HG03521 (cell line): ENCODE data around the gene PHIP.
"Not testable (repeated sequence)": the region's sequence is repeated elsewhere in the genome, so short reads cannot be mapped to it uniquely, and the experiment has no call there.

Experiments used
- ATAC-seq: cut with Tn5 transposase; IDR thresholded peaks from one replicate; pipeline ENCODE4 v1.9.1; 2021; ENCODE audit warnings: mild to moderate bottlenecking, moderate library complexity; ENCODE audit not compliant: unreplicated experiment

PHIP gene

DNA sequence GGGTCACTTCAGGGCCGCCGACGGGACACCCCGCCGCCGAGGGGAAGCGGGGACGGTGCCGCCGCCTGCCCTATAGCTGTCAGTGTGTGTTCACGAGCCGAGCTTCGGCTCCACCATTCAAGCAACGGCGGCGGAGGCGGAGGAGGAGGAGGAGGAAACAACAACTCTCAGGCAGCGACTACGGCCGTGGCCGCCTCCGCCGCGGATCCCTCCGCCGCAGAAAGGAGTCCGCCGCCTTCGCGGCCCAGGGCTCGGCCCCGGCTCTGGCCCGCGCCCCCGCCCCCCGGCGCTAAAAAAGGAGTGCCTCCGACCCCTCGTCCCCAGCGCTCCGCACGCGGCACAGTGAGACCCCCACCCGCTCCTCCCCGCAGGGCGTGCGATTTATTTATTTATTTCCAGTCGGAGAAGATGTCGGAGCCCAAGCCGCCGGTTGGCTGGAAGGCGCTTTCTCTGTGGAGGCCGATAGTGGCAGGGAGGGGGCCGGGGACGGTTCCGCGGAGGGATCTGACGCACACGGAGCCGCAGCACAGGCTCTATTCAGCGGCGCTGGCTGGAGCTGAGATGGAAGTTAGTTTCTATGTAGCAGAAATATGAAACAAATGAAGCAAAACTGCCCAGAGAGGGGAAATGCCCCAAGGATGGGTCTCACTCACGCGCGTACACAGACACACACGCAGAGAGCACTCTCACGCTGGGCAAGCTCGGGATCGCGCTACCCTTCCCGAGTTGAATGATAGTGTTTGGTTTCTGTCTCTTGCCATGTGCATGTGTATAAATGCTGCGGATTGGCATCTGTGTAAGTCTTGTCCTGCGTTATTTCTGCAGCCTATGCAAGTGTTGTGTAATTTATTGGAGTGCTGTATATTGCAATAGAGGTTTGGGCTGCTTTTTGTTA, at the start of gene PHIP:
PHIP (minus strand) TSS at position 180 of the 895 bp plus-strand sequence. CDS start 186 bp downstream, outside the sequence.
- peak; percentile 59 for ATAC-seq

- no peak for ATAC-seq
These were observed 49.6 kb upstream of the PHIP start for GRCh38 chr6:79127660-79128059.

- no peak for ATAC-seq
These were observed 41.2 kb upstream of the PHIP start for GRCh38 chr6:79119217-79119616.

- no peak for ATAC-seq
These were observed 39.7 kb upstream of the PHIP start for GRCh38 chr6:79117752-79118151.

GRCh38 chr6:79115553-79116182, 37.6 kb upstream of the PHIP start:
- no peak for ATAC-seq

GRCh38 chr6:79111549-79111948, 33.5 kb upstream of the PHIP start:
- no peak for ATAC-seq

DNA sequence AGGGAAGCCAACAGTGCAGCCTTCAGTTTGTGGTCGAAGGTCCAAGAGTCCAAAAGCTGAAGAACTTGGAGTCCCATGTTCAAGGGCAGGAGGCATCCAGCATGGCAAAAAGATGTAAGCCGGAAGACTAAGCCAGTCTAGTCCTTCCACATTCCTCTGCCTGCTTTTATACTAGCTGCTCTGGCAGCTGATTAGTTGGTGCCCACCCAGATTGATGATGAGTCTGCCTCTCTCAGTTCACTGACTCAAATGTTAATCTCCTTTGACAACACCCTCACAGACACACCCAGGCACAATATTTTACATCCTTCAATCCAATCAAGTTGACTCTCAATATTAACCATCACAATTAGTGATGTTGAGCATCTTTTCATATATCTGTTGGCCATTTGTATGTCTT, 23.1 kb upstream of the PHIP start:
- no peak for ATAC-seq

DNA sequence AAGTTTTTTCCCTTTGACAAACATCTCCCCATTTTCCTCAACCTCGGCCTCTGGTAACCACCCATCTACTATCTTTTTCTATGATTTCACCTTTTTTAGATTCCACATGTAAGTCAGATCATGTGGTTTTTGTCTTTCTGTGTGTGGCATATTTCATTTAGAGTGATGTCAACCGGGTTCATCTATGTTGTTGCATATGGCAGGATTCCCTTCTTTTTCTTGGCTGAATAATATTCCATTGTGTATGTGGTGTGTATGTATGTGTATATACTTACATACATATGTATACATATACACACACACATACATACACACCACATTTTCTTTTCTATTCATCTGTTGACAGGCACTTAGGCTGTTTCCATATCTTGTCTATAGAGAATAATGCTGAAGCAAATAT, 22.2 kb upstream of the PHIP start:
- no peak for ATAC-seq

GRCh38 chr6:79094938-79095337, 16.9 kb upstream of the PHIP start:
- ATAC-seq: no peak

DNA sequence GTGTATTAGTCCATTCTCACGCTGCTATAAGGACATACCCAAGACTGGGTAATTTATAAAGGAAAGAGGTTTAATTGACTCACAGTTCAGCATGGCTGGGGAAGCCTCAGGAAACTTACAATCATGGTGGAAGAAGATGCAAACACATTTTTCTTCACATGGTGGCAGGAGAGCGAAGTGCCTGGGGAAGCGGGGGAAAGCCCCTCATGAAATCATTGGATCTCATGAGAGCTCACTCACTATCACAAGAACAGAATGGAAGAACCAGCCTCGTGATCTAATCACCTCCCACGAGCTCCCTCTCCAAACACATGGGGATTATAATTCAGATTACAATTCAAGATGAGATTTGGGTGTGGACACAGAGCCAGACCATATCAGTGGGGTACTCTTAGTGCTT, 13.7 kb upstream of the PHIP start:
- ATAC-seq: not testable (repeated sequence)

- ATAC-seq: no peak
These were observed 11.7 kb upstream of the PHIP start for GRCh38 chr6:79089552-79090404.

DNA sequence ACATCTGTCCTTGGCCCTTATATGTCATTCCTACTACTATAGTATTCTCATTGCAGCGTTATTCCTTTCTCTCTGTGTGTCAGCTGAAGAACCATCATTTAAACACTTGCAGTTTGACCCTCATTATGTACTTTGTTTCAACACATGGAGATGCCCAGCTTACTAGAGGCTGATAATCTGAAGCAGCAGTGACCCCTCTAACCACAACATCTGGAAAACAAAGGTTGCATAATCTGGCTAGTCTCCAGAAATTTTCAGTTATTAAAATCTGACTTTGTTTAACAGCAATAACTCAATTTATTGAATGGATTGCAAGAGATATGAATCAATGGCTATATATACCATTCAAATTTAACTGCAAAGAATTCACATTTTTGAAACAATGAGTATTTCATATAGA, 6.6 kb upstream of the PHIP start:
- ATAC-seq: no peak

- no peak for ATAC-seq
These were observed 4.2 kb upstream of the PHIP start for GRCh38 chr6:79082304-79082703.

DNA sequence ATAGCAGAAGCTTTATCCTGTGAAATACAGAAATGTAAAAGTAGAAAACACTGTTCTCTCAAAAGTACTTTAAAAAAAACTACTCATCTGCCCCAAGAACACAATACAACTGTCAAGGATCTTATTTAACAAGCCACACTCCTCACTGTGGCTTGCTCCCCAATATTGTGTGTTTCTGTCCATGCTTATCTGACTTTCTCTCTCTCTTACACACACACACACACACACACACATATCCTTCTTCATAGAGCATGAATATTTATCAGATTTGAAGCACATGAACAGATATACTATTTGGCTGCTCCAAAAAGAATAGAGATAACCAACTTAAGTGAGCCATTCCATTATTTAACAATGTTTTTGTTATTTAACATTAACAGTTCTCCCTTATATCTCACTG, 3.6 kb upstream of the PHIP start:
- no peak for ATAC-seq

GRCh38 chr6:79079561-79080041, 1.5 kb upstream of the PHIP start:
- no peak for ATAC-seq

DNA sequence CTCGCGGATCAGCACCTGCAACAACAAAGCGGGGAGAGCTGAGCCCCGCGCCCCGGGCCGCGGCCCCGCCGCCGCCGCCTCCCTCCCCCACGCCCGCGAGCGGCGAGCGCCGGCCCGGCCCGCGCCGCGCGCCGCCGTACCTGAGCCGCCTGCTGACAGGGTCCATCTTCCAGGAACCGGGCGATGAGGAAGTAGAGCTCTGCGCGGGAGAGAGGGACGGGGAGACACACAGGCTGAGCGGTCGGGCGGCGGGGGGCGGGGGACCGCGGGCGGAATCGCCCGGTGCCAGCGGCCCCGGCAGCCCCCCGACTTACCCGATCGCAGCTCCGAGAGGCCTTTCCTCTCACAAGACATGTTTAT, 359 bp downstream of the PHIP start:
- ATAC-seq: peak; percentile 23

DNA sequence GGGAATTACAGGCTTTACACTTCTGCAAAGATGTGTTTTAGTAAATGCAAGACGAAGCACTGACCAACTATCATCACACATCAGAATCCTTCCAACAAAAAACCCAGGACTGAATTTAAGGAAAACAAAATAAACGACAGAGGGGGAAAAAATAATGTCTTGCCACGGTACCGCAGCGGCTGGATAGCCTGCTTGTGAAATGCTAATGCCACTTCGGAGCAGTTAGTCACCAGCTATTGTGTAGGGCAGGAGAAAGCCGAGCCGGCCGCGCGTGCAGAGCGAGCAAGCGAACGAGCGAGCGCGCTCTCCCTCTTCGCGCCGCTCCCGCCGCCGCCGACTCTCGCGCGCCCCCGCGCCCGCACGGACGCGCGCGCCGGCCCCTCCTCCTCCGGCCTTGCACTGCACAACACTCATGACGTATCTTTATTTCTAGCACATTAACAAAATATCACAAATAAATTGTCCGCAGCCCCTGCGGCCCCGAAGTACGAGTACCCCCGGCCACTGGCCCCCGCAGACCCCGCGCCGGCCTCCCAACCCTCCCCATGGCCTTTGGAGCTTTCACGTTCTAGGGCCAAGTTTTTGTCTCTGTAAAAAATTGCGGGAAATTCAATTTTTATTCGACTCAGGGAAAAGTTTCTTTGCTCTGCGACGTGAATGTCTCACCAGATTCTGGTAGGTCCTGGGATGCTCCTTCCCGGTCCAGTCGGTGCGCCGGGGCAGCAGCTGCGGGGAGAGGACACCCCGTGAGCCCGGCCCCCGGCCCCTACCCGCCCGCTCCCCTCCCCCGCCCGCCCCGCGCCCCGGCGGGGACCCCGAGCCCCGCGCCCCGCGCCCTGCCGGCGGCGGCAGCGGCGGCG, 1.0 kb downstream of the PHIP start:
- ATAC-seq: peak; percentile 43

- no peak for ATAC-seq
These were observed 1.9 kb downstream of the PHIP start for GRCh38 chr6:79076160-79076559.

DNA sequence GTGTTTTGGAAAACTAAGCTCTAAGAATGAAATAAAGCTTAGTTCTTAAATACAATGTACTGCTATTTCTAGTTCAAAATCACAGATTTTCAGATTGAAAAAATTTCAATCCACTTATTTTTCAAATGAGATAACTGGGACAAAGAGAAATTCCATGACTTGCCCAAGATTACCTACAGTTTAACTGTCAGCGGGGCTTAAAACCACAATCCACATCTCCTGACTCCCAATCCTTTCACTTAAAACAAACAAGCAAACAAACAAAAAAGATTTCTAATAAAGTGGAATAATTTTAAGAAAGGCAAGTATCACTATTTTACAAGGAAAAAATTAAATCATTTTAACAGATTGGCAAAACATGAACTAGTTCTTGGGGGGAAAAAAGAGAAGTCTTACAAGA, 4.2 kb downstream of the PHIP start:
- no peak for ATAC-seq

DNA sequence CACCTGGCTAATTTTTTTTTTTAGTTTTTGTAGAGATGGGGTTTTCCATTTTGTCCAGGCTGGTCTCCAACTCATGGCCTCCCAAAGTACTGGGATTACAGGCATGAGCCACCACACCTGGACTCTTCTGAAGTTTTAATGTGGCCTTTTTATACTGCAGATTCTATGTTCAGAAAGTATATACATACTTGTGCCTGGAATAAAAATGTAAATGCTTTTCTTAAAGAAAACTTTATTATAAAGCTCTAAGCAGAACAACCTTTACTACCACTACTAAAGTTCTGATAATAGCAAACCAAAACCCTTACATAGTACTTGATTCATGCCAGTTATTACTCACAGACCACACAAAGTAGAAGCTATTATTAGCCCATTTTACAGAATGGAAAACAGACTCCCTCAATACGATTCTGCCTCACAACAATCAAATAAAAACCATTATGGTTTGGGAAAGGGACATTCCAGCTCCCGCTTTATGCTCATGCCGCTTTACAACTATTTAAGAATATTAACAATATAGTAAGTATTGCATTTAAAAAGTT, 5.3 kb downstream of the PHIP start:
- ATAC-seq: peak; percentile 23
